ENCODE results near the gene SREBF1.

Gene SREBF1

DNA sequence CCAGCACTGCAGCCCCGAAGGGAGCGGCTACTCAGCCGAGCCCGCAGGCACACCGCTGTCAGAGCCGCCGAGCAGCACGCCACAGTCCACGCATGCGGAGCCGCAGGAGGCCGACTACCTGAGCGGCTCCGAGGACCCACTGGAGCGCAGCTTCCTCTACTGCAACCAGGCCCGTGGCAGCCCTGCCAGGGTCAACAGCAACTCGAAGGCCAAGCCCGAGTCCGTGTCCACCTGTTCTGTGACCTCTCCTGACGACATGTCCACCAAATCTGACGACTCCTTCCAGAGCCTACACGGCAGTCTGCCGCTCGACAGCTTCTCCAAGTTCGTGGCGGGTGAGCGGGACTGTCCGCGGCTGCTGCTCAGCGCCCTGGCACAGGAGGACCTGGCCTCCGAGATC is 42.4 kb downstream of the SREBF1 start:
- DNase-seq (ENCODE audit: low read depth) = no peak

DNA sequence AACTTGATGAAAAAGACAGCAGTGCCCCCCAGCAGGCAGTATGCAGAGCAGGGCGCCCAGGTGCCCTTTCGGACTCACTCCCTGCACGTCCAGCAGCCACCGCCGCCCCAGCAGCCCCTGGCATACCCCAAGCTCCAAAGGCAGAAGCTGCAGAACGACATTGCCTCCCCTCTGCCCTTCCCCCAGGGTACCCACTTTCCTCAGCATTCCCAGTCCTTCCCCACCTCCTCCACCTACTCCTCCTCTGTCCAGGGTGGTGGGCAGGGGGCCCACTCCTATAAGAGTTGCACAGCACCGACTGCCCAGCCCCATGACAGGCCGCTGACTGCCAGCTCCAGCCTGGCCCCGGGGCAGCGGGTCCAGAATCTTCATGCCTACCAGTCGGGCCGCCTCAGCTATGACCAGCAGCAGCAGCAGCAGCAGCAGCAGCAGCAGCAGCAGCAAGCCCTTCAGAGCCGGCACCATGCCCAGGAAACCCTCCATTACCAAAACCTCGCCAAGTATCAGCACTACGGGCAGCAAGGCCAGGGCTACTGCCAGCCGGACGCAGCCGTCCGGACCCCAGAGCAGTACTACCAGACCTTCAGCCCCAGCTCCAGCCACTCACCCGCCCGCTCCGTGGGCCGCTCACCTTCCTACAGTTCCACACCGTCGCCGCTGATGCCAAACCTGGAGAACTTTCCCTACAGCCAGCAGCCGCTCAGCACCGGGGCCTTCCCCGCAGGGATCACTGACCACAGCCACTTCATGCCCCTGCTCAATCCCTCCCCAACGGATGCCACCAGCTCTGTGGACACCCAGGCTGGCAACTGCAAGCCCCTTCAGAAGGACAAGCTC is 43.2 kb downstream of the SREBF1 start:
- no peak for DNase-seq (ENCODE audit: low read depth)

DNA sequence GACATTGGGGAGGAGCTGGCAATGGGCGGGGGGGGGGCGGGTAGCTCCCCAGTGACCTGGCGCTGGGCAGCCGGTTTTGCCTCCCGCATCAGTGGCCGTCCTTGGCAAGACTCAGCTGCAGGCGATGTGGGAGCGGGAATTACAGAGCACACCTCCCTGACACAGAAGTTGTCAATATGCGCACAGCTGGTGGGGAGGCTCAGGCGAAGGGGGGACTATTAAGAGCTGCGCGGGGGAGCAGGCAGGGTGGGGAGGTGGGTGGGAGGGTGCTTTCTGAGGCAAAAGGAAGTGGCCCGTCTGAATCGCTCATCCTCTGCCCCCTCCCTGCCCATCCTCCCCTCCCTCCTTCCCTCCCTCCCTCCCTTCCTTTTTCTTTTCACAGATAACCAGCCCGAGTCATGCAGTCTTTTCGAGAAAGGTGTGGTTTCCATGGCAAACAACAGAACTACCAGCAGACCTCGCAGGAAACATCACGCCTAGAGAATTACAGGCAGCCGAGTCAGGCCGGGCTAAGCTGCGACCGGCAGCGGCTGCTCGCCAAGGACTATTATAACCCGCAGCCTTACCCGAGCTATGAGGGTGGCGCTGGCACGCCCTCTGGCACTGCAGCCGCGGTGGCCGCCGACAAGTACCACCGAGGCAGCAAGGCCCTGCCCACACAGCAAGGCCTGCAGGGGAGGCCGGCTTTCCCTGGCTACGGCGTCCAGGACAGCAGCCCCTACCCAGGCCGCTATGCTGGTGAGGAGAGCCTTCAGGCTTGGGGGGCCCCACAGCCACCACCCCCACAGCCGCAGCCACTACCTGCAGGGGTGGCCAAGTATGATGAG is 44.0 kb downstream of the SREBF1 start:
- DNase-seq (ENCODE audit: low read depth) = peak; percentile 20

DNA sequence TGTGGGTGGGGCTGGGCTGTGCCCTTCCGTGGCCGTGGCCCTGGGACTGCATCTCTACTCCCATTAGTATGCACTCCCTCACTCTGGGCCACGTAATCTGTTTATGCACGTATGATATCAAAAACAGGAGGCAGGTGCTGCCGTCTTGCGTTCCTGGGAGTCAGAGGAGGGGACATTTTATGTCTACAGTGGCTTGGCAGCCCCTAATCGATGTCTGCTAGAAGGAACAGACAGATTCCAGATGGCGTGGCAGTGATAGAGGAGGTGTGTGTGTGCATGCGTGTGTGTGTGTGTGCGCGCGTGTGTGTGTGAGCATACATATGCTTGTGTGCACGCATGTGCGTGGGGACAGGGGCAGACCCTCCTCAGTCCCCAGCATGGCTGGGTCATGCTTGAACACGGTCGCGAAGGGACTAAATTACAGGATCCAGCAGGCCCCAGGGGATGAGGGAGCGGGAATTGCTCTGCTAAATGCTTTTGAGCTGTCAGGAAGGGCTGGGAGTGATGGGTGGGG is 44.7 kb downstream of the SREBF1 start:
- DNase-seq (ENCODE audit: low read depth) = no peak

DNA sequence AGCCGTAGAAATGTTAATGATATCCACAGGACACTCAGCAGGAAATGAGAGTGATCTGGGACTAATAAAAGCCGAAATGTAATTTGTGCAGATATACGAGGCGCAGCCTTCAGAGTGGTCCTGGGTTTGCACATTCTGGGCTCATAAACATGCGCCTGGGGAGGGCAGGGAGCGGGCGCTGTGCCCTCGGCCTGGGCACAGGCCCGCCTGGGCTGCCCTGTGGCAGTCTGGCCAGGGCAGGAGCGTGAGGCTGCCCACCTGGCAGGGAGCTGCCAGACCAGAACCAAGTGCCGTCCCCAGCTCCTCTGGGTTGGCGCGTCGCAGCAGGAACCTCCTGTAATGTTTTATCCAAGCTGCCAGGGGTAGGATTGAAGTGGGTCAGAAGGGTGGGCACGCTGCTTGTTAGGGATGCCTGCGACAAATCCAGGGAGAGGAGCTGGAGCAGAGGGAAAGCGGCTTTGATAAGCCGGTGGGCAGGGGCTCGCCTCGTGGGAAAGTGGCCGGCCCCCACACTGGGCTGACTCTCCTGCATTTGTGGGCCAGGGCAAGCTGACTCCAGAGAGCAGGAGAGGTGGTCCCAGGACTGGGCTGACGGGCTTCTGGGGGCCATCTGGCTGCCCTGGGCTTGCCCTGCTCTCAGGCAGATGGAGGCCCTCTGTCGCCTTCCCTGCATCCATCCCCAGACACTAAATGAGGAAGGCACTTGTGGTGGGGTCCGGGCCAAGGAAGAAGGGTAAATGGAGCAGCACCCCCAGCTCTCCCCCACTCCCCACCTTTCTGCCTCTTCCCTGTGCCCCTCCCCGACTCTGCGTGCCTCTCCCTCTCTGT is 45.9 kb downstream of the SREBF1 start:
- no peak for DNase-seq (ENCODE audit: low read depth)

DNA sequence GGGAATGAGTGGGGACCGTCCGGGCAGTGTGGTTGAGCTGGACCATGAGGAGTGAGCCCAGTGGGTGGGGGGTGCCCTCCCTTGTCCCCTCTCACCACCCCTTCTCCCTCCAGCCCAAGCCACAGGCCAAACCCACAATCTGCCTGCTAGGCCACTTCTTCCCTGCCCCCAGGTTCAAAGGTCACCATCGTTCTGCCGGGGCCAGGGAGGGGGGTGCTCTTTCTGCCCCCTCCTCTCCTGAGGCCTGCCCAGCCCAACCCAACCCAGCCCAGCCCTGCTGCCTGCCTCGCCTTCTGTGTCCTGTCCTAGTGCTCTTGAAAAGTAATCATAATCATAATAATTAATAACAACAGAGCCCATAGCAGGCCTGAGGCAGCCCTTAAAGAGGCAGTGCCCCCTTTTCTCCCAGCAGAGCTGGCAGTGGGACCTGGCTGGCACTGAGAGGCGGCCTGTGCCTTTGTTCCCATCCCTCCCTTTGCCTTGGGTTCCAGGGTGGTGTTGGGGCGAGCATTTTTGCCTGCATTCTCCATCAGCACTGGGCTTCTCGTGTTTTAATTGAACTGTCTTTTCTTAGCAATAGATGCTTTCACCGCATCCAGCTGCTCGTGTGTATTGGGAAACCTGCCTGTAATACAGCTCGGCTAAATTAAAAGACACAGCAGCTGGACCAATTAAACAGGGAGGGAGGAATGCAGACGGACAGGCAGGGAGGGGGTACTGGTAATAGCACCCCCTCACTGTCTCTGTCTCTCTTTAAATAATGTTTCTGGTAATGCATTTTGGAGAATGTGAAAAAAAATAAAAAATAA is 46.8 kb downstream of the SREBF1 start:
- no peak for DNase-seq (ENCODE audit: low read depth)

DNA sequence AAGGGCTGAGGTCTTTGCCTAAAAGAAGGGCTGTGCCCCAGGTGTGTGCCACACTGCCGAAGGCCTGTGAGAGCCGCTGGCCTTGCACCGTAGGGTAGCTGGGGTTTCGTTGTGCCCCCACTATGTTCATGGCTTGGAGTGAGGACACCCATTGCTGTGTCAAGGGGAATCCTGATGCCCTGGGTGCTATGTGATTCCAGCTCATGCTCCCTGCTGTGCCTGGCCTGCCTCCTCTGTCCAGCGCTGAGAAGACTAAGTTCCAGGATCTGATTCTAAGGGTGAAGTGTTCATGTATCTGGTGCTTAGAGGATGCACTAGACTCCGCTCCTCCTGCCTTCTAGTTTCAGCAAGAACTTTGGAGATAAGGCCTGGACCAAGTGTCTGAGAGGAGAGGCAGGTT is 47.4 kb downstream of the SREBF1 start:
- DNase-seq (ENCODE audit: low read depth) = no peak

DNA sequence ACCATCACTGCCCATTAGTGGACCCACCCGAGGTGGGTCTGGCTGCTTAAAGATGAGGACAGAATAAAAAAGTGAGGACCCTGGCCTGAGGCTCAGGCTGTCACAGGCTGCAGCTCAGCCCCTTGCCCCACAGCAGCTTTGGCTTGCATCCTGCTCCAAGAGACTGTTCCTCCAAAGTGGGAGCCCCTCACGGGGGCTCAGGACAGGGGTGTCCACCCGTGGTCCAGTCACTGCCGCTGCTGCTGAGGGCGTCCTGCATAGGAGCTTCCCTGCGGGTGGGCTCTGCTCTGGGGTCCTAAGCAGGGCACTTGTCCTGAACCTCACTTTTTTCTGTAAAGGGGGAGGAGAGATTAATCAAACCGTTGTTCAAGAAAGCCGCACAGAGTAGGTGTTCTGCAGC is 47.8 kb downstream of the SREBF1 start:
- no peak for DNase-seq (ENCODE audit: low read depth)

DNA sequence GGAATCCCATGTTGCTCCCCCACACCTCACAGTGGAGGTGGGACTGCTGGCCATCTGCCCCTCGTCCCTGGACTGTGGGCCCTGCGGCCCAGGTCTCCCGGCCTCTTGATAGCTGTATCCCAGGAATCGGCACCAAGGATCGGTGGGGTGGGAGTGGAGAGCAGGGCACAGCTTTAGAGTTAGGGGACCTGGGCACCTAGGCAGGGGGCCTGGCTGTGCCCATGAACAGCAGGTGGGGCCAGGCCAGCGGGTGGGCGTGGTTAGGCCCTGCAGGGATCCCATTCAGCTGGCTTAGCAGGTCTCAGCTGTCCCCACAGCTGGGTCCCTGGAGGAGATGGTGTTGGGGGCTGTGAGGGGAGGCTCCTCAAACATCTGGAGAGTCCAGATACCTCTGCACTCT is 49.2 kb downstream of the SREBF1 start:
- no peak for DNase-seq (ENCODE audit: low read depth)

DNA sequence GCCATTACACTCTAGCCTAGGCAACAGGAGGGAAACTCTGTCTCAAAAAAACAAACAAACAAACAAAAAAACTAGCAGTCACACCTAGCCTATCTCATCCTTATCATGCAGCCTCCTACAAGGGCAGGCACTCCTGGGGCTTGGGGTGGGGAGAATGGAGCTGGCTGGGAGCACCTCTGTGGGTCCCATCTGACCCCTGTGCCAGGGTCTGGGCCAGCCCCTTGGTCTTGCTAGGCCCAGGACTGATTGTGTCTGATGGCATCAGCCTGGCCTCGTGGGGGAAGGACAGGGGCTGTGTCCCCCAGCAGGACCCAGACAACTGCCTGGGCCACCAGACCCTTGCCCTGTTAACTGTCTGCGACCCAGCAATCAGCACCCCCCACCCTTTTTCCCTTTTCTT is 49.8 kb downstream of the SREBF1 start:
- DNase-seq (ENCODE audit: low read depth) = no peak

DNA sequence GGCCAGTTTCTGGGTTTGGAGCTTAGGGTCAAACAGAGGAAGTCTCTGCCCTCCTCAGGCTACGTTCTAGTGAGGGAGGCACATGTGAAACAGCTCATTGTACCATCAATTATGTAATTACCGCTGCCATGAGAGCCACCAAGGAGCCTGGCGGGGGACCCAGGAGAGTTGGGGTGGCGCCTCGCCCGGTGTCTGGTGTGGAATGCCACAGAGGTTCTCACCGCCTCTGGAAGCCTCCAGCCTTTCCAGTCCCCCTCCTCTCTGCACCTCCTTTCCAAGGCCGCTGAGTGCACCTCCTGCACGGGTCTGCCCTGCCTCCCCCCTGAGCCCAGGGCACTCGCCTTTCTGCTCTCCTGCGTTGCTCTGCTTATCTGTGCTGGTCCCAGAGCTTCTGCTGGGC is 51.4 kb downstream of the SREBF1 start:
- DNase-seq (ENCODE audit: low read depth) = no peak

DNA sequence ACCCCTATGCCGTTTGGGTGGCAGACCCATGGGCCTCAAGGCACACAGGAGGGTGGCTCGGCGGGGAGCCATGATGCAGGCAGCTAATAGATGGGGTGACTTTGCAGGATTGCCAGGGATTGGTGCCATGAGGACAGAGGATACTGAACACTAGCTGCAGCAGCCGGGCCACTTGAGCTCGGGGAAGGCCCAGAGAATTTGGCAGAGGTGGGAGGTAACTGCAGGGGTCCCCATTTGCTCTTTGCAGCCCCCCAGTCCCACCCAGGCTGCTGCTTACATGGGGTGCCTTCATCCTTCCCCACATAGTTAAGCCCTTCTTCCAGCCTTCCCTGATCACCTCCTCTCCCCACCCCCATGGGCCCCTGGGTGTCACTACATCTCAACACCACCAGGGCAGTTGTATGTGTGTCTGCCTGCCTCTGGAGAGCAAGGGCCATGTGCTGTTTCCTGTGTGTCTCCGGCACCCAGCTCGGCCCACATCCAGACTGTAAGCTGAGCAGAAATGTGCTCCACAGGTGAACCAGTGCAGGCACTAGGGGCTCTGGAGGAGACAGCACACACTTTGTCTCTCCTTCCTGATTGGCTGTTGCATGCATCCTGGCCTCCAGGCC is 52.0 kb downstream of the SREBF1 start:
- DNase-seq (ENCODE audit: low read depth) = no peak

DNA sequence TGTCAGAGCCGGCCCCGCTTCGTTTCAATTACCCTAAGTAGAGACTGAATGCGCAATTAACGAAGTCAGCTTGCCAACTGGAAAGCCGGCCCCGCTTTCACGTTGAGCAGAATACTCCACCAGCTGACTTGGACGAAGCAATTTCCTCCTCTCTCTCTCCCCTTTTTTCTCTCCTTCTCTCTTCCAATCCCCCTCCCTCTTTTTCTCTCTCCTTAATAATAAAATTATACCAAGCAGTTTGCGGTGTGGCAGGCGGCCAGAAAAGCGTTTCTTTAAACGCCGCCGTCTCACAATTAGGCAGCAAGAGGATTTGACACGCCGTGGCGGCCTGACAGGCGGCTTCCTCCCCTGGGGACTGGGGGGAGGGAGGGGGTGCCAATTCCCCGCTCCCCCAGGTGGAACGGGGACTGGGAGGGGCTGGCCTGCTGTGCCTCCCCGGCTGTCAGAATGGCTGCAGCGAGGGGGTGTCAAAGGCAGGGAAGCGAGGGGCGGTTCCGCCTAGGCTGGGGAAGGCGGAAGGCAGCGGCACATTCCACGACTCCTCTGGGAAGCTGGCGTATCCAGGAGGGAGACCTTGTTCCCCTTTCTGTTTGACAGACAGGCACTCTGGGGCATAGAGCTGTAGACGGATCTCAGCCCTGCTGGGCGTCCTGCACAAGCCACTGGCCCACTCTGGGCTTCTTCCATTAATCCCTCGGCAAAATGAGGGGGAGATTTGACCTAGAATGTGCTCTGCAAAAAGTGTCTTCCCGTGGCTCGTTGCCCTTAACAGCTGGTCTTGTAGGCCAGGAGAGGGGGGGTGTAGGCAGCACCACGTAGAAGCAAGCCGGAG is 52.7 kb downstream of the SREBF1 start:
- DNase-seq (ENCODE audit: low read depth) = no peak

DNA sequence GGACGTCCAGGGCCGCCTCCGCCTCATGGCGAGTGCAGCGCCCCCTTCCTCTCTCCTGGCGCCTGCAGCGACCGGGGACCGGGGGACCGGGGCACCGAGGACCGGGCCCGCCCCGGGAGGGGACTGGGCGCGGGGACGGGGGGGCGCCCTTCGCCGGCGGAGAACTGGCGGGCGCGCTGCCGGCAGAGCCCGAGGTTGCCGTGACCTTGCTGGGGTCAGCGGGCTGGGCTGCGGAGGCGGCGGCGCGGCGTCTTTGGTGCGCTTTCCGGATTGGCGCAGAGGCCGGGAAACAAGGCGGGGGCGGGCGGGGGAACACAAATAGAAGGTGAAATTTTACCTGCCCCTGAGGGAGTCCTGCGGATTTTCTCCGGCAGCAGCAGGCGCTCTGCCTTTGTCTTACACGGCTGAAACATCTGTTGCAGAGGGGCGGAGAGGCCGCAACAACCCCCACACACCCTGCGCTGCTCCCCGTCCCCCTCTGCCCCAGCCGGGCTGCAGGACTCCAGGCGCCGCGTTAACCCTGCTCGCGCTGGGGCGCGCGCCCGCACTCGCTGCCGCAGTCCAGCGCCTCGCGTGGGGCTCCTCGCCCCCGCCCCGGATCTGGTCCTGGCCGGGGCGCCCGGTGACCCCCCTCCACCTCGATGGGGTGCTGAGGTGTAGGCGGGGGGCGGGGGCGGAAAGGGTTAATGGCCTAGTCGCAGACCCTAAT is 53.5 kb downstream of the SREBF1 start:
- peak; percentile 41 for DNase-seq (ENCODE audit: low read depth)

DNA sequence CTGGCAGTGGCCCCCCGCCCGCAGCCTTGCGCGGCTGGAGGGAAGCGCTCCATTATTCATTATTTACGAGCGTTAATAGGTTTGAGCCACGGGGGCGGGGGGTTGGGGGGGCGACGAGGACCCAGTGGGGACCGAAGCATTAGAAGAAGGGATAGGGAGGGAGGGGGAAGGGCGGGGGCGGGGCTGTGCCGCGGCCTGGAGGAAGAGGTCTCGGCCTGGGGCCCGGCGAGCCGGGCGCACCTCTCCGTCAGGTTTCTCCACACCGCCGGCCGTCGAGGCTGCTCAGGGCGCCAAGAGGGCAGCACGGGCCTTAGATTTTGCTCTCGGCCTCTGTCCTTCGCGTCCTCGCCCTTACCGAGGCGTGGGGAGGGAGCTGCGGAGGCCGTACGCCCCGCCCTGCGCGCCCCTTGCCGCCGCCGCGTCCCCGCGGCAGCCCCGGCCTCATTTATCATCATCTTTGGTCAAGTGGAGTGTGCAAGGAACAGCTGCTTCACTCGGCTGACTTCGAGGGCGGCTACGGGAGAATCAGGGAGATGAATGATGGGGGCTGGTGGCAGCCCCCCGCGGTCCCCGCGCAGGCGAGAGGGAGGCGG is 54.2 kb downstream of the SREBF1 start:
- no peak for DNase-seq (ENCODE audit: low read depth)

DNA sequence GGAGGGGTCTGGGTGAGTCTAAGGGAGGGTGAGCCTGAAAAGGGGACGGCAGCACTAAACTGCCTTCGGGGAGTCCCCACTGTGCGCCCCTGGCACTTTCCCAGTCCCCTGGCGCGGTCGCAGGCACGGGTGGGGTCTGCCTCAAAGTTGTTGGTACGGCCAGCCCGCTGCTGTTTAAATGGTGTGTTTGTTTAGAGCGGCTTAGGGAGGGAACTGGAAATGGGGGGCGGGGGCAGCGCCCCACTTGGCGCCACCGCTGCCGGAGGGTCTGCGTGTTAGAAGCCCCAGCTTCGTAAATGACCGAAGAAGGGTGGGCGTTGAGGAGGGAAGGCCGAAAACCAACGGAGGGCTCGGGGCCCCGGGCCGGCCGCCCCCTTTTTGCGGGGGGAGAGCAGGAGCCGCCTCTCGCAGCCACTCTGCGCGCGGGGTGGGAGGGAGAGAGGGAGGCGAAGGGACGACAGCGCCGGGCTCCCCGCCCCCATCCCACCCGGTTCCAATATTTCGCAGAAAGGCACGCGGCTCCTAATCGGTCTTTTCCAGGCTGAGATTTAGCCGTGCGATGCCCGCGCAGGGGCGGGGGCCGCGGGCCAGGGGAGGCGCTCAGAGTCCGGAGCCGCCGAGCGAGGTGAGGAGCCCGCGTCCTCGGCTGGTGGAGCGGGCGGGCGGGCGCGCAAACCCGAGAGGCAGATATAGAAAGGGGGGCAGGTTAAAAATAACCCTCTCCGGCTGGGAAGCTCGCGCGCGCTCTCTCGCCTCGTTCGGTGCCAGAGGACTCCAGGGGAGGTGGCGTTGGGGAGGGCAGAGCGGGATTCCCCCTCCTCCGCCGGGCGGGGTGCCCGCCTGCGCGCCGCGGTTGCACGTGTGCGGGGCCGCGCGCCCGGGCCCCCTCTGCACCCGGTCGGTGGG is 54.9 kb downstream of the SREBF1 start:
- DNase-seq (ENCODE audit: low read depth) = no peak

DNA sequence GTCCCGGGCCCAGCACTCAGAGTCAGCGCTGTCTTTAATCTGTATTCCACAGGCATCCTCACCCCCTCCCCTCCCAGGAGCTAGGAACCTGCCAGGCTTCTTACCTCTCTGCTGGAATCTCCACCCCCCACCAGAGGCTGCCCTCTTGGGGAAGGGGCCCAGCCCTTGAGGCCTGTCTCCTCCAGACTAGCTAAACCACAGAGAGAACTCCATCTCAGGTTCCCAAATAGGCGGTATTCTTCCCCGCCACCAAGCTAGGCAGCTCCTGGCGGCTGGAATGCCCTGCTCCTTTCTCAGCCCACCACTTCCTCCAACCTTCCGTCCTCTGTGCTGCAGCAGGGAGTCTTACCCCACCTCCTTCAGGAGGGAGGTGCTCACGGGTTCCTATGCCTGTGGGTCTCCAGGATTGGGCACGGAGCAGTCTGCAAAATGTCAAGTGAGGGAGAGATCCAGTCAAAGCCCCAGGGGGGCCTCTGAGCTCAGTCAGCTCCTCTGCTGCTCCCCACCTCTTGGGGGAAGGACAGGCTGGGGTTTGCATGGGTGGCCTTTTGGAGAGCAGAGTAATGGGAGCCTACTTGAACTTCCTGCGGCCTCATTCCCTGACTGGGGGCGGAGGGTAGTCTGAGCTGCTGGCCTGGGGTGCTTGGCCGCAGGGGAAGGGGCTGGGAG is 55.7 kb downstream of the SREBF1 start:
- no peak for DNase-seq (ENCODE audit: low read depth)
